ENCODE data around the gene NPLOC4. TPM values are rescaled to one million over a fixed set of nuclear protein-coding genes. Genes with fewer than 3 reads are reported as not detected.

The NPLOC4 gene
- polyA plus RNA-seq (2013, experiment 1 of 2) = 62.2 TPM
- polyA plus RNA-seq (2013, experiment 2 of 2) = 57.3 TPM

DNA sequence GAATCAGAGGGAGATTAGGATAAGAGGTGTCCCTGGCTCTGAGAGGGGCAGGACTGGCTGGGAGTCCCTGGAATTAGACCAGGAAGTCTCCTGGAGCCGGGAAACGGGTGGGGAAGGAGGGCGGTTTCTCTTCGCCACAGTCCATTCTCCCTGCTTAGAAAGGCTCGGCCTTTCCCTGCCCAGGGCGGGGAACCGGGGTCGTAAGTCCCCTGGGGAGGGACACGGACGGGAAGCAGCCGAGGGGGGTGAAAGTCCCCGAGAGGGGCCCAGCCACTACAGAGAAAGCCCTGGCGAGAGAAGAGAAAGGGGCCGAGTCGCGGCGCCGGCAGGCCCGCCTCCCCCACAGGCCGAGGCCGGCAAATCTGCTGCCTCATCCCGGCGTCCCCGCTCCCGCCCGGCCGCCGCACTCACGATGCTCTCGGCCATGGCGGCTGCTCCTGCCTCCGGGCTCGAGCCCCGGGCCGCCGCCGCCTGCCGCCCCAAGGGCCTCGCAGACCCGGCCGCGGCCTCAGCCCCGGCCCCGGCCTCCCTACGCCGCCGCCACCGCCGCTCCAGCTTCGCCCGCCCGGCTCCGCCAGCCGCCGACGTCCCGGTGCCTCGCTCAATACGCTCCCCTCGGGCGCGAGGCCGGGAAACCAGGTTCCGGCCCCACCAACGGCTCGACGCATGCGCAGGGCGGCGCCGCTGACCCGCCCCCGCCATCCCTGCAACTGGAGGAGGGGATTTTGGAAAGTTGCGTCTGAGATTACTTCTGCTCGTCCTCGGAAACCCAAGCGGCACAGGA lies at the start of gene NPLOC4, which contains the start of gene TSPAN10:
NPLOC4 (minus strand) TSS at position 608 of the 784 bp plus-strand sequence; CDS start at position 426, 182 bp downstream.
TSPAN10 (plus strand) TSS at position 692 of the 784 bp plus-strand sequence. CDS start 5,217 bp downstream, outside the sequence.
- WGBS, 2 experiments (ENCODE audit: insufficient coverage in 2 of 2) = 0% methylated on average over 45 to 58 of the region's 77 CpGs
- H3K36me3 ChIP-seq (ENCODE audit: control insufficient read depth, insufficient read depth, low read length) = peaks cover 30% of the 10 kb centered on the region
- H3K27ac ChIP-seq (ENCODE audit: low read depth, low read length, severe bottlenecking) = peak within 1 kb of the TSS; percentile 94
- H3K9me3 ChIP-seq (ENCODE audit: control insufficient read depth, low read length) = no peaks in the 10 kb centered on the region
- peak within 1 kb of the TSS; percentile 73 for H3K4me3 ChIP-seq (ENCODE audit: extremely low read depth, insufficient read depth, low read length, poor library complexity, severe bottlenecking)
- peaks cover 11% of the 10 kb centered on the region for H3K4me1 ChIP-seq (ENCODE audit: control insufficient read depth, insufficient read depth, low read length, poor library complexity, severe bottlenecking)

- Histone ChIP-seq H3K9me3 (ENCODE audit: control insufficient read depth, low read length) (no peaks in the 10 kb centered on the region), H3K27ac (ENCODE audit: low read depth, low read length, severe bottlenecking) (no peak overlapping the region), H3K36me3 (ENCODE audit: control insufficient read depth, insufficient read depth, low read length) (peaks cover 68% of the 10 kb centered on the region), H3K4me1 (ENCODE audit: control insufficient read depth, insufficient read depth, low read length, poor library complexity, severe bottlenecking) (peaks cover 16% of the 10 kb centered on the region), H3K4me3 (ENCODE audit: extremely low read depth, insufficient read depth, low read length, poor library complexity, severe bottlenecking) (no peak overlapping the region)
- 96% methylated on average over 19 to 20 of the region's 20 CpGs for WGBS, 2 experiments (ENCODE audit: insufficient coverage in 2 of 2)
Measured at GRCh38 chr17:81686614-81687013, 49.7 kb upstream of the NPLOC4 start.

GRCh38 chr17:81685108-81685507 lies 48.2 kb upstream of the NPLOC4 start:
- Histone ChIP-seq H3K27ac (ENCODE audit: low read depth, low read length, severe bottlenecking) (peak overlapping the region; percentile 94), H3K4me3 (ENCODE audit: extremely low read depth, insufficient read depth, low read length, poor library complexity, severe bottlenecking) (peak overlapping the region; percentile 99), H3K4me1 (ENCODE audit: control insufficient read depth, insufficient read depth, low read length, poor library complexity, severe bottlenecking) (peaks cover 16% of the 10 kb centered on the region), H3K36me3 (ENCODE audit: control insufficient read depth, insufficient read depth, low read length) (peaks cover 64% of the 10 kb centered on the region), H3K9me3 (ENCODE audit: control insufficient read depth, low read length) (no peaks in the 10 kb centered on the region)
- WGBS, 2 experiments (ENCODE audit: insufficient coverage in 2 of 2) = 83 to 85% methylated on average over 9 to 11 of the region's 12 CpGs

DNA sequence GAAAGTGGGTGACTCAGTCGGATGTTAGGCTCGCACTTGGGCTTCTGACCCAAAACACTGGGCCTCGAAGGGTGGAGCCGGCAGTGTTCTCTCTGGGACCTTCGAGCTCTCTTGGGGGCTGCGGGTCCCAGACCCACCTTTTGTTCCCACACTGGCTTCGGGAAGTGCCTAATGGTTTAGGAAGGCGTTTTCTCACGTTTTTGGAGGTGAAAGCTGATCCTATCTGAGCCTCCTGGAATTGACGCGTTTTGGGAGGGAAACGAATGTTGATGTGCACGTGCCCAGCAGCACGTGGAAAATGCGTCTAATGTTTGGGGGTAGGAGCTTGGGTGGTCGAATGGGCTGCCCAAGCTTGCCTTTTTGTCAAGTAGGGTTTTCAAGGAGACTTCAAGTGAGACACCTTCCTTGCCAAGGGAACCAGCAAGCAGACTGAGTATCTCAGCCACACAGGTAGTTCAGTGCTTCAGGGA lies 47.6 kb upstream of the NPLOC4 start:
- Histone ChIP-seq H3K9me3 (ENCODE audit: control insufficient read depth, low read length) (no peaks in the 10 kb centered on the region), H3K27ac (ENCODE audit: low read depth, low read length, severe bottlenecking) (peak overlapping the region; percentile 94), H3K36me3 (ENCODE audit: control insufficient read depth, insufficient read depth, low read length) (peaks cover 61% of the 10 kb centered on the region), H3K4me1 (ENCODE audit: control insufficient read depth, insufficient read depth, low read length, poor library complexity, severe bottlenecking) (peaks cover 16% of the 10 kb centered on the region), H3K4me3 (ENCODE audit: extremely low read depth, insufficient read depth, low read length, poor library complexity, severe bottlenecking) (peak overlapping the region; percentile 99)
- 15% methylated on average over 15 of the region's 16 CpGs for WGBS, 2 experiments (ENCODE audit: insufficient coverage in 2 of 2)

GRCh38 chr17:81683584-81684441 lies 46.9 kb upstream of the NPLOC4 start, which contains the start of the genes ARL16 and HGS:
Gene ARL16 (minus strand): TSS chr17:81683797. CDS start chr17:81683753, 44 bp downstream.
Gene HGS (plus strand): TSS chr17:81684011. CDS start chr17:81684067, 56 bp downstream.
- peak within 1 kb of the TSS; percentile 94 for H3K27ac ChIP-seq (ENCODE audit: low read depth, low read length, severe bottlenecking)
- peaks cover 16% of the 10 kb centered on the region for H3K4me1 ChIP-seq (ENCODE audit: control insufficient read depth, insufficient read depth, low read length, poor library complexity, severe bottlenecking)
- 0% methylated on average over 87 to 110 of the region's 112 CpGs for WGBS, 2 experiments (ENCODE audit: insufficient coverage in 2 of 2)
- no peaks in the 10 kb centered on the region for H3K9me3 ChIP-seq (ENCODE audit: control insufficient read depth, low read length)
- H3K36me3 ChIP-seq (ENCODE audit: control insufficient read depth, insufficient read depth, low read length) = peaks cover 55% of the 10 kb centered on the region
- H3K4me3 ChIP-seq (ENCODE audit: extremely low read depth, insufficient read depth, low read length, poor library complexity, severe bottlenecking) = peak within 1 kb of the TSS; percentile 99

DNA sequence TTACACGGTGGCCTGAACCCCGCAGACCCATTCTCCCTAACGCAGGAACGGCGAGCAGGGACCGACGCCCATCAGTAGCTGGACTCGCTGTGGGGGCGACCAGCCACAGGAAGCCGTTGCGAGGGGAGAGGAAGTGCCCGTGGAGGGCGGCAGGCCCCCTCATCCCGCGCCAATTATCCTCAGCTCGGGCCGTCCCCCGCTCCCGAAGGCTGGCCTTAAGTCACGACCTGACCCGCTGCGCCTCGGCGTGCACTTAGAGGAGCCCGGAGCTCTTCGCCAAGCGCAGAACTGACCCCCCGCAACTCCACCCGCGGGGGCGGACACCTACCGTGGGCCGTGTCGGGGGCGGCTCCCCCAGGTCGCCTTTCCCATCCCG lies 46.3 kb upstream of the NPLOC4 start:
- Histone ChIP-seq H3K4me1 (ENCODE audit: control insufficient read depth, insufficient read depth, low read length, poor library complexity, severe bottlenecking) (peaks cover 16% of the 10 kb centered on the region), H3K9me3 (ENCODE audit: control insufficient read depth, low read length) (no peaks in the 10 kb centered on the region), H3K27ac (ENCODE audit: low read depth, low read length, severe bottlenecking) (peak overlapping the region; percentile 87), H3K36me3 (ENCODE audit: control insufficient read depth, insufficient read depth, low read length) (peaks cover 48% of the 10 kb centered on the region), H3K4me3 (ENCODE audit: extremely low read depth, insufficient read depth, low read length, poor library complexity, severe bottlenecking) (peak overlapping the region; percentile 99)
- 0 to 2% methylated on average over 32 to 37 of the region's 37 CpGs for WGBS, 2 experiments (ENCODE audit: insufficient coverage in 2 of 2)

- Histone ChIP-seq H3K4me1 (ENCODE audit: control insufficient read depth, insufficient read depth, low read length, poor library complexity, severe bottlenecking) (peaks cover 16% of the 10 kb centered on the region), H3K4me3 (ENCODE audit: extremely low read depth, insufficient read depth, low read length, poor library complexity, severe bottlenecking) (peak overlapping the region; percentile 99), H3K27ac (ENCODE audit: low read depth, low read length, severe bottlenecking) (peak overlapping the region; percentile 87), H3K36me3 (ENCODE audit: control insufficient read depth, insufficient read depth, low read length) (peaks cover 43% of the 10 kb centered on the region), H3K9me3 (ENCODE audit: control insufficient read depth, low read length) (no peaks in the 10 kb centered on the region)
- 51 to 53% methylated on average over 19 of the region's 19 CpGs for WGBS, 2 experiments (ENCODE audit: insufficient coverage in 2 of 2)
Measured at GRCh38 chr17:81682565-81683207, 45.8 kb upstream of the NPLOC4 start.

DNA sequence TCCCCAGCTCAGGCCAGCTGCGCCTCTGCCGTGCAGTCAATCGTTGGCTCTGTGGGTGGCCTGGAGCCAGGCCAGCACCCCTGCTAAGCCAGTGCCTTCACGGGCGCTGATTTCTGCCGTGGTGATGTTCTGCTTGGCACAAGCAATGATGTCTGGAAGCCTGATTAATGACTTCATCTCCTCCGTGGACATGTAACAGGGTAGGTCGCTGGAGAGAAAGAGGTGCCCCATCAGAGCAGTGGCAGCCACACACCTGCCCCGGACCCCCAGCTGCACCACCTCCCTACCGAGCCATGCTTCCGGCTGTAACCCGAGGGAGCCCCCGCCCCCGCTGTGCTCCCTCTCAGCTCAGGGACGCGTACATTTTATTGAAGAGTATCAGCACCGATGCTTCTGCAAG lies 44.8 kb upstream of the NPLOC4 start:
- 95 to 98% methylated on average over 13 to 17 of the region's 17 CpGs for WGBS, 2 experiments (ENCODE audit: insufficient coverage in 2 of 2)
- H3K9me3 ChIP-seq (ENCODE audit: control insufficient read depth, low read length) = no peaks in the 10 kb centered on the region
- H3K4me1 ChIP-seq (ENCODE audit: control insufficient read depth, insufficient read depth, low read length, poor library complexity, severe bottlenecking) = peaks cover 16% of the 10 kb centered on the region
- H3K27ac ChIP-seq (ENCODE audit: low read depth, low read length, severe bottlenecking) = no peak overlapping the region
- H3K4me3 ChIP-seq (ENCODE audit: extremely low read depth, insufficient read depth, low read length, poor library complexity, severe bottlenecking) = no peak overlapping the region
- H3K36me3 ChIP-seq (ENCODE audit: control insufficient read depth, insufficient read depth, low read length) = peaks cover 34% of the 10 kb centered on the region

- Histone ChIP-seq H3K27ac (ENCODE audit: low read depth, low read length, severe bottlenecking) (no peak overlapping the region), H3K36me3 (ENCODE audit: control insufficient read depth, insufficient read depth, low read length) (peaks cover 23% of the 10 kb centered on the region), H3K4me1 (ENCODE audit: control insufficient read depth, insufficient read depth, low read length, poor library complexity, severe bottlenecking) (peaks cover 10% of the 10 kb centered on the region), H3K9me3 (ENCODE audit: control insufficient read depth, low read length) (no peaks in the 10 kb centered on the region), H3K4me3 (ENCODE audit: extremely low read depth, insufficient read depth, low read length, poor library complexity, severe bottlenecking) (no peak overlapping the region)
- 96 to 98% methylated on average over 11 of the region's 11 CpGs for WGBS, 2 experiments (ENCODE audit: insufficient coverage in 2 of 2)
Measured at GRCh38 chr17:81680150-81680549, 43.2 kb upstream of the NPLOC4 start.

- H3K4me1 ChIP-seq (ENCODE audit: control insufficient read depth, insufficient read depth, low read length, poor library complexity, severe bottlenecking) = no peaks in the 10 kb centered on the region
- 94 to 99% methylated on average over 15 to 17 of the region's 17 CpGs for WGBS, 2 experiments (ENCODE audit: insufficient coverage in 2 of 2)
- no peak overlapping the region for H3K4me3 ChIP-seq (ENCODE audit: extremely low read depth, insufficient read depth, low read length, poor library complexity, severe bottlenecking)
- peaks cover 50% of the 10 kb centered on the region for H3K36me3 ChIP-seq (ENCODE audit: control insufficient read depth, insufficient read depth, low read length)
- no peaks in the 10 kb centered on the region for H3K9me3 ChIP-seq (ENCODE audit: control insufficient read depth, low read length)
- H3K27ac ChIP-seq (ENCODE audit: low read depth, low read length, severe bottlenecking) = no peak overlapping the region
Measured at GRCh38 chr17:81676906-81677305, 40.0 kb upstream of the NPLOC4 start.

All from mesodermal cell (in vitro differentiated cells).